IPS-NIHi7 (cell line): ENCODE results near the gene SORT1.
"Not testable (repeated sequence)": the region's sequence is repeated elsewhere in the genome, so short reads cannot be mapped to it uniquely, and the experiment has no call there.

Experiments
- DNase-seq: peaks from one replicate; pipeline ENCODE4 v3.0.0; 2012; ENCODE audit warnings: mixed read lengths; ENCODE audit errors: extremely low spot score

The SORT1 gene

DNA sequence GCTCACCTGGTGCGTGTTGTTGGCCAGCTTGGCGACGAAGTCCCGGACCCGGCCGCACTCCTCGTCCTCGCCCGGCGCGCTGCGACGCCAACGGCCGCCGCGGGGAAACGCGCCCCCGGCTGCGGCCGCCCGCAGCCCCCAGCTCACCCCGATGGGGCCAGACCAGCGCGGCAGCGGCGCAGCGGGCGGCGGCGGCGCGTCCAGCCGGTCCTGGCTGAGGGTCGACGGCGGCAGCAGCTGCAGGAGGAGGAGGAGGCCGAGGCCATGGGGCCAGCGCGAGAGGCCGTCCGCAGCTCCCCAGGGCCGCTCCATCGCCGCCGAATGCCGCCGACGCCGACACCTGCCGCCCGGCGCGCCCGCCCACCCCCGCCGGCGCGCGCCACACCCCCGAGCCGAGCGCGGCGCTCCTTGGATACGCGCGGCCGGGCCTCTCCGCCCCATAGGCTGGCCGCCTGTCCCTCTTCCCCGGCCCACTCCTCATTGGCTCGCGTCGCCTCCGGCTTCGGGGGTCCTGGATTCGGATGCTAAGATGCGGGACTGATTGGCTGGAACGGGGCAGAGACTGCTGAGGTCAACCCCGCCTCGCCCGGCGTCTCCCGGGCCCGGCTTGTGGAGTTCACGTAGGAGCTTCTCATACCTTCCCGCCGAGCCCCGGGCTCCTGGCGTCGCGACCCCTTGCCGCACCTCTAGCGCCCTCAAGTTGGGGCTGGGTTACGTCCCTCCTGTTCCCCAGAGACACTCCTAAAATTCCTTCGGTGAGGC is at the start of gene SORT1:
Gene SORT1, minus strand, starts transcription at position 338 of the 762 bp plus-strand sequence. Its CDS starts 26 bp downstream, at position 312.
- peak; percentile 97 for DNase-seq

DNA sequence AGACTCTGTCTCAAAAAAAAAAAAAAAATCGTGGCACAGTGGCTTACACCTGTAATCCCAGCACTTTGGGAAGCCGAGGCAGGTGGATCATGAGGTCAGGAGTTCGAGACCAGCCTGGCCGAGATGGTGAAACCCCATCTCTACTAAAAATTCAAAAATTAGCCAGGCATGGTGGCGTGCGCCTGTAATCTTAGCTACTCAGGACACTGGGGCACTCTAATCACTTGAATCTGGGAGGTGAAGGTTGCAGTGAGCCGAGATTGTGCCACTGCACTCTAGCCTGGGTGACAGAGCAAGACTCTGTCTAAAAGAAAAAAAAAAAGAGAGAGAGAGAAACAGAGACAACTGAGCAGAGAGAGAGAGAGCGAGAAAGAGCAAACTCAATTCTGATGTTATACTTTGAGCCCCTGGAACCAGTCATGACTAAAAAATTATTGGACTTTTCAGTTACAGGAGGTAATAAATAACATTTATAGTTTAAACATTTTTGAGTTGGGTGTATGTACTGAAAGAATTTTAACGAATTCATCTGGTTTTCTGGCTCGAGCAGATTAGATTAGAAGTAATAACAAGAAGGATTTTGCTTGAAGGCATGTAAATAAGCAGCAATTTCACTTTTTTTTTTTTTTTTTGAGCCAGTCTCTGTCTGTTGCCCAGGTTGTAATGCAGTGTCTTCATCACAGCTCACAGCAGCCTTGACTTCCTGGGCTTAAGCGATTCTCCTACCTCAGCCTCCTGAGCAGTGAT is 48.4 kb upstream of the SORT1 start:
- DNase-seq: not testable (repeated sequence)

DNA sequence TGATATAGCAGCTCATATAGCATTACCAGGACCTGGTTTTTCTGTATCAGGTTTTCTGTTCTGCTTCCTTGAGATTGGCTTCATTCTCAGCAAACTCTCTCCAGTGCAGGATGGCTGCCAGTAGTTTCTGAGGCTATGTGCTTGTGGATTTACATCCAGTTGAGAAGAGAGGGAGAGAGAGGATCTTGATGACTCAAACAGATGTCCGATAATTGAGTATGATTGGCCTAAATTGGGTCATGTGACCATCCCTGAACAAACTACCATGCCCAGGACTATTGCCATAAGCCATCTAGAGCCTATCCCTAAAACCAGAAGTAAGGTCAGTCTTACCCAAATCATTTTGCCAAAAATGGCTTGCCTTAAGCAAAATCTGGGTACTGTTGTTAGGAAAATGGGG is 46.6 kb upstream of the SORT1 start:
- no peak for DNase-seq

DNA sequence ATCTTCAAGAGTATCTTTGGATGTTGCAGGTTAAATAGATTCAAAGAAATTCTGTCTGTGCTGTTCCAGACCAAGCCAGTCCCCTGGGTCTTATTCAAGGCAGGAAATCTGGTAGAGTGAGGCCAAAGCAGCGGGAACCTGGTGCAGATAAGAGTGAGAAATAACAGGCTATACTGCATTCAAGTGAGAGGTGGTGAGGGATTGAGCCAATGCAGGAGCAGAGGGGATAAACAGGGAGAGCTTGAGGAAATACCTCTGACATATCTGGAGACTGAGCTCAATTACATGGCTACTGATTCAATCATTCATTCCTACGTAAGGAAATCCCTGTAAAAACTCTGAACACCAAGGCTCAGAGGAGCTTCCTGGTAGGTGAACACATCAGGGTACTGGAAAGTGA is 45.8 kb upstream of the SORT1 start:
- DNase-seq: no peak

DNA sequence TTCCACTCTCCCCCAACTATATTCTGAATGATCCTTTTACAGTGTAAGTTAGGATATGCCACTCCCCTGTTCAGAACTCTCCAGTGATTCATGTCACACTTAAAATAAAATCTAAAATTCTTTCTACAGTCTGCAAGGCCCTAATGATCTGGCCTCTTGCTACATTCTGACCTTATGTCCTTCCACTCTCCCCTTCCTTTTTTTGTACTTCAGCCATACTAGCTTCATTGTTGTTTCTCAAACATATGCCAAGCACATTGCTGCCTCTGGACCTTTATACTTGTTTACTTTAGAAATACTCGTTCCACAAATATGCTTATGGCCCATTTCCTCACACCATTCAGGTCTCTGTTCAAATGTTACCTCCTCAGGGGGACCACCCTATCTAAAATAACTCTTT is 43.4 kb upstream of the SORT1 start:
- no peak for DNase-seq

- no peak for DNase-seq
Observed at GRCh38 chr1:109438798-109439297, 41.1 kb upstream of the SORT1 start.

- no peak for DNase-seq
Observed at GRCh38 chr1:109434484-109434883, 36.8 kb upstream of the SORT1 start.

- no peak for DNase-seq
Observed at GRCh38 chr1:109433322-109433721, 35.6 kb upstream of the SORT1 start.

DNA sequence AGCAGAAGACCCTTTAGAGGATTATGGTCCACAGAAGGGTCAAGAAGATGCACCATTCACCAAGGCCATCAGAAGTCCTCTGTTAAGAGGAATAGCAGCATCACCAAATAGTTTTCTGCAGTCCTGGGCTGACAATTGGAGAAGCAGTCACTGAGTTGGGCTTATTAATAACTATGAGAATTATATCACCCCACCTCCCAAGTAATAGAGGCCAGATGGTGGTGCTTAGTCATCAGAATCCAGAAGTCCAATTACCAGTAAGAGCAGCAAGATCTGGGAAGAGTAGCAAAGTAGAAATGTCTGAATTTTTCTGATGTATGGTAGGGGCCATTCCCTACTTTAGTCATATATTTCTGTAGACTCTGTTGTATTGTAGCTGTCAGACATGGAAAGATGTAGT is 34.6 kb upstream of the SORT1 start:
- DNase-seq: no peak

DNA sequence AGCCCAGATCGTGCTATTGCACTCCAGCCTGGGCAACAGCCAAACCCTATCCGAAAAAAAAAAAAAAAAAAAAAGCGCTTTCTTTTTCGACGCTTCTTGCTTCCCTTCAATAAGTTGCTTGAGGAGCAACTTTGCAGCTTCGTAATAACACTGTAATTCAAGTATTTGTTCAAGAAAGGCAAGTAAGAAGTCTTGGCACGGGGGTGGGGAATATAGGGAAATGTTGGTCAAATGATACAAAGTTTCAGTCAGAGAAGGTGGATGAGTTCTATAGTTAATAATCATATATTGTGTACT is 29.4 kb upstream of the SORT1 start:
- no peak for DNase-seq

DNA sequence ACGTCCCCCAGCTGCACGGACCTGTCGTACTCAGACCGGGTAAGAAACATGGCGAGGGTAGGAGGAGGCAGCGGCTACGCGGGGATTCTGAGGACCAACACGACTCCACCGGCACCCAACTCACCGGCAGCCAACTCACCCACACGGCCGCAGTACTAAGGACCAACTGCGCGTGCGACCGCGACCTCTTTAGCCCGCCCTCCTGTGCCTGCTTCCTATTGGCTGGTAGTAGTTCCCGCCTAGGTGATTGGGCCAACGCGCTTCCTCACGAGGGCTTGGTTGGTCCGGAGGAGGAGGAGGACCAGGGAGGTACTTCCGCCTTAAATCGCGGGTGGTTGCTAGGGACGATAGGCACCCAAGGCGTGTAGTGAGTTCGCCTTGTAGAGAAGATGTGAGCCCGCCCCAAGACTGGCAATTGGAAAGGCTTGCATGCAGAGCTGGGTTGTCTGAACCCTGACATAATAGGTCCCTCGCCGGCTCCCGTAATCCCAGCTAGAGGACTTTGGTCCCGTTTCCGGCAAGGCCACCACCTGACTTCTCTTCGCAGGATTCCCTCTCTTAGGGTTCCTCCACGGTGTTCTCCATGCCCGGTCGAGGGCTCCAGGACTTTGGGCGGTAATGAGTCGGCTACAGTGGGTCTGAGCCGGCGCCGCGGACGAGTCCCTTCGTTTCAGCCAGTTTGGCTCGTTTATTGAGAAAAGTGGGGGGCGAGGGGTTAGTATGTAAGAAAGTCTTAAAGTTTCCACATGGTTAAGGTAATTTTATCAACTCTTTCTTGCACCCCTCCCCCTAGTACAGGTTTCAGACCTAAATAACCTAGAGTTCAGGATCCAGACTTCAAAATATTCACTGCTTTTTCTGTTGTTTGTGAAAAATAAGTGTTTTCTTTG is 28.8 kb upstream of the SORT1 start, which contains the start of gene PSMA5:
Gene PSMA5, minus strand, starts transcription at position 168 of the 890 bp plus-strand sequence. Its CDS starts 118 bp downstream, at position 50.
- peak; percentile 97 for DNase-seq

DNA sequence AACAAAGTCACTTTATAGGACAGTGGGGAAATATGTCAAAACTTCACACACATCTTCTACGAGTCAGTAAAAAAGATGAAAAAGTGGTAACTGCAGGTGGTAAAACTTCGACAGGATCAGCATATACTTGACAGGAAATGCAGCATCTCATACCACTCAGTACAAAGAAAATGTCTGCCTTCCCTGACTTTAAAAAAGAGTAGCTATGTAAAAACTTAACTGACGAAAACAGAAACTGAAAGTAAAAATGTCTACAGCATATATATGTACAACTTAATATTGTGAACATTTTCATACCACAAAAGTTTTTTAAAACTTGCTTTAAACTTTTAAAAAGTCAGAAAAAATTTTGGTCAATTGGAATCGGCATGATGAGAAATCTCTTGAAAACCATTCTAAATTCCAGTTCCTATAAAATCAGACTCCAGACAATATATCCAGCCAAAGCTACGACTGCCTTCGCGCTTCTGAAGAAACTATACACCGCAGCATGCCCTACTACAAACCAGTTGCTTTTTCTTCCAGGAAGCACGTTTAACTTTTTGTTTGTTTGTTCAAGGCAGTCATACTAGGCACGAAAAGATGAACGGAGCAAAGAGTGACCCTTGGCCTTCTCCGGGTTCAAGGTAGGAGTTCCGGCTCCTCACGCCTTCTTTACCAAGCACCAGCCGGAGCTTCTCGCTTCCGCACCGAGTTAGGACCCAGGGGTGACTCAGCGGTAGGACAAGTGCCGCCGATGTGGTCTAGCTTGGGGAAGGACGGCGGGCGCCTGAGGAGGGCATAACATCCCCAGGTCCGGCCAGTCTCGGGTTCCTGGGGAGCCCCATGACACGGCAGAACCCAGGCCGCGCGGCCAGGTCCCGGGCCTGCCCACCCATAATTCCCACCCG is 27.9 kb upstream of the SORT1 start:
- DNase-seq: peak; percentile 42

- DNase-seq: no peak
Observed at GRCh38 chr1:109423498-109423897, 25.8 kb upstream of the SORT1 start.

DNA sequence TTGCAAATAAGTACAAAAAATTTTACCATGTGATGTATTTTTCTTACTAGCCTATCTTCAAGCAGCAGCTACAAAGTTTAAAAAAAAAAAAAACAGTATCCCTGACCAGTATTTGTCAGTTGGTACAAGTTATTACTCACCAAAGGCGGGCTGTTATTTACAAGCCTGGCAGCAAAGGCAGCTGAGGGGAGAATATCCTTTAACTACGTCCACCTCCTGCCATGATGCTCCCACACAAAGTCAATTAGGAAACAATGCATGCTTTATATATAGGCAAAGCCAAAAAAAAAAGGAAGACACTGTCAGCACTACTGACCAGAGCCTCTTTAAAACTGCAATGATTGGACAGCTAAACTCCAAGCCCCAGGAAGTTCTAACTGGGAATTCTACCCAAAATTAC is 14.8 kb upstream of the SORT1 start:
- no peak for DNase-seq

- no peak for DNase-seq
Observed at GRCh38 chr1:109404838-109405237, 7.1 kb upstream of the SORT1 start.

- no peak for DNase-seq
Observed at GRCh38 chr1:109402025-109402424, 4.3 kb upstream of the SORT1 start.

- DNase-seq: no peak
Observed at GRCh38 chr1:109400035-109400655, 2.4 kb upstream of the SORT1 start.

DNA sequence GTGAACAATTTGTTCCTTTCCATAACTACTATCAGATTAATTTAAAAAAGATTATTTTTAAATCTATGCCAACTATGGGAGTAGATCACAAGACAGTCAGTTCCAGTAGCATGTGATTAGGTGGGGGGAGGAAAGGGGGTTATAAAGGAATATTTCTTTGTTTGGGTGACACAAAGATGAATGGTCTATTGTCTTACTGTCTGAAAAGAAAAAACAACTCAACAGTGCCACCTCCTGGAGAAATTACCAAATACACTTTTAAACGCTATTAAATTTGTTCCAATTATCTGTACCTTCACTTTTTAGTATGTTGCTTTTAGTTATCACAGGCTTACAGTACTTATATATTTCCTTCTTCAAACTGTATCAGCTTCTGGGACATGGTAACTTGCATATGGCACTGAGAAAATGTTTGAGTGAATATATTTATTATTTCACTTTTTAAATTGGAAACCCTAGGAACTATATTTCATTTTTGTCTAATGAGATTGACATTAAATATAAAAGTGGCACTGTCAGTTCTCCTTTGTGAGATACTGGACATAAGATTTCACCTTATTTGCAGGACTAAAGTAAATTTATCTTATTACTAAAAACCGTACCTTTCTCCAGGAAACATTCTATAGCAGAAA is 1.7 kb upstream of the SORT1 start:
- peak; percentile 26 for DNase-seq

GRCh38 chr1:109398343-109399225 is 866 bp upstream of the SORT1 start:
- DNase-seq: no peak
